GM06990 (cell line): ENCODE results near the gene MRPL21.

Experiments used
- DNase-seq: peaks from one replicate; pipeline ENCODE4 v3.0.0-alpha.2; 2011; ENCODE audit not compliant: insufficient read length; ENCODE audit errors: extremely low read depth
- H3K27me3 ChIP-seq: replicated peaks from 2 replicates; pipeline ENCODE4 v1.6.0; 2011; ENCODE audit warnings: low read length; ENCODE audit not compliant: control insufficient read depth, insufficient read depth
- H3K36me3 ChIP-seq: 2 replicates; pipeline ENCODE4 v1.5.1; 2011; ENCODE audit warnings: low read length; ENCODE audit not compliant: control insufficient read depth, insufficient read depth
- H3K4me3 ChIP-seq: replicated peaks from 2 replicates; pipeline ENCODE4 v1.5.1; 2011; ENCODE audit warnings: low read depth, mild to moderate bottlenecking, control low read depth, low read length
- TF ChIP-seq, protein P1 (sequence below): IDR thresholded peaks from 2 replicates; pipeline ENCODE4 v1.5.1; 2011; ENCODE audit warnings: low read length, control low read depth, mild to moderate bottlenecking, inconsistent platforms; ENCODE audit not compliant: insufficient read depth, poor library complexity, severe bottlenecking

MRPL21 gene

DNA sequence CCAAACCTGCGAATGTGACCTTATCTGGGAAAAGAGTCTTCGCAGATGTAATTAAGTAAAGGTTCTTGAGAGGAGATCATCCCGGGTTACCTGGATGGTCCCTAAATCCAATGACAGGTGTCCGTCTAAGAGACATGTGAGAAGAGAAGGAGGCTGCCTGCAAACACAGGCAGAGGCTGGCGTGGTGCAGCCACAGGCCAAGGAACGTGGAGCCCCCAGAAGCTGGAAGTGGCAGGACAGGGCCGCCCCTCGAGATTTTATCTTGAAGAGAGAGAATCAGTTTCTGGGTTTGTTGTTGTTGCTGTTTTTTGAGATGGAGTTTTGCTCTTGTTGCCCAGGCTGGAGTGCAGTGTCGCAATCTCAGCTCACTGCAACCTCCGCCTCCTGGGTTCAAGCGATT lies 43.5 kb upstream of the MRPL21 start:
- Histone ChIP-seq H3K36me3 (no peaks in the 10 kb centered on the region), H3K4me3 (no peak overlapping the region), H3K27me3 (no peaks in the 10 kb centered on the region)
- TF ChIP-seq, protein P1, sequence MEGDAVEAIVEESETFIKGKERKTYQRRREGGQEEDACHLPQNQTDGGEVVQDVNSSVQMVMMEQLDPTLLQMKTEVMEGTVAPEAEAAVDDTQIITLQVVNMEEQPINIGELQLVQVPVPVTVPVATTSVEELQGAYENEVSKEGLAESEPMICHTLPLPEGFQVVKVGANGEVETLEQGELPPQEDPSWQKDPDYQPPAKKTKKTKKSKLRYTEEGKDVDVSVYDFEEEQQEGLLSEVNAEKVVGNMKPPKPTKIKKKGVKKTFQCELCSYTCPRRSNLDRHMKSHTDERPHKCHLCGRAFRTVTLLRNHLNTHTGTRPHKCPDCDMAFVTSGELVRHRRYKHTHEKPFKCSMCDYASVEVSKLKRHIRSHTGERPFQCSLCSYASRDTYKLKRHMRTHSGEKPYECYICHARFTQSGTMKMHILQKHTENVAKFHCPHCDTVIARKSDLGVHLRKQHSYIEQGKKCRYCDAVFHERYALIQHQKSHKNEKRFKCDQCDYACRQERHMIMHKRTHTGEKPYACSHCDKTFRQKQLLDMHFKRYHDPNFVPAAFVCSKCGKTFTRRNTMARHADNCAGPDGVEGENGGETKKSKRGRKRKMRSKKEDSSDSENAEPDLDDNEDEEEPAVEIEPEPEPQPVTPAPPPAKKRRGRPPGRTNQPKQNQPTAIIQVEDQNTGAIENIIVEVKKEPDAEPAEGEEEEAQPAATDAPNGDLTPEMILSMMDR = no peak
- no peak for DNase-seq

DNA sequence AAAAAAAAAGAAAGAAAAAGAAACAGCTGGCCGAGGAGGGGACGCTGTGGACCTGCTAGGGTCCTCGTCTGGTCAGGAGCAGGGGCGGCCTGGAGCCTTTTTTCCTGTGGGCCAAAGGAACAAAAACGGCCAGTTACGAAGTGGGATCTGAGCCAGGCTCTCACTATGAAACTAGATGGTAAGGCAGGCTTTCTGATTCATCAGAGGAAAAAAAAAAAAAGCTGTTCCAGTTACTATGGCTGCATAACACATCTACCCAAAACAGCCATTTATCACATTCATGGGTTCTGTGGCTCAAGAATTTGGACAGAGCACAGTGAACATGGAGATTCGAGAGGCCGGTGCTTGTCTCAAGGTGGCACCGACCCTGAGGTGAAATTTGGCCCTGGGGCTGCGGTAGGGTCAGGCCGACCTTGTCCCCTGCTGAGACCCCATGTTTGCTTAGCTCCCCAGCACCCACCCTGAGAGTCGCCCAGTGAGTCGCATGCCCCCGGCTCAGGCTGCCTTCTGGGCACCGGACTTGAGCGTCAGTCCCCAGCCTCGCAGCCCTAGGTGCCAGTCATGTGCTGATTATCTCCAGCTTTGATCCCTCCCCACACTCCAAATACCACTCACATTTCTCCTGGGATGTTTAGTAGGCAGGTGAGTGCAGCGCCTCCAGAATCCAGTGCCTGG lies 42.9 kb upstream of the MRPL21 start:
- TF ChIP-seq, protein P1 = no peak
- H3K27me3 ChIP-seq = no peaks in the 10 kb centered on the region
- no peaks in the 10 kb centered on the region for H3K36me3 ChIP-seq
- no peak for DNase-seq
- H3K4me3 ChIP-seq = no peak overlapping the region

DNA sequence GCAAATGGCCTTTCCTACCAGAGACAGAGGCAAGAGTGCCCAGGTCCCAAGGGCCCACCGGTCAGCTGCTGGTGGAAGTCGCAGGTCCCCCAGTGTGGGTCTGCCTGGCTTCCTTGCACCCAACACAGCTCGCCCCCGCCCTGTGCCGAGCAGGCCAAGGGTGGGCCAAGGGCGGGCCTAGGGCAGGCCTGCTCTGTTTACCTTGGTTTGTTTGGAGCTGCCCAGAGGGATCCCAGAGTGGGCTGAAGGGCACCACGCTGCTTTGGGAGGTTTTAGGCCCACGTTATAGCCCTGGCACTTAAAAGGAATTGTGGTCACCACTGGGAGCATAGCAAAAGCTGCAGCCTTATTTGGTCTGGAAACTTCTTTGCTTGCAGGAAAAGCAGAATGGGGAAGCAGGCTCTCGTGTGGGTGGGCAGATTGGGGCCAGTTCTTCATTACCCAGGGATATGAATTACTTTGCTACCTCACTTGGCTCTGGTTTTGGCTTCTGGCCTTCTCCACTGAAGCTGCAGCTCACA lies 39.2 kb upstream of the MRPL21 start:
- TF ChIP-seq, protein P1 = no peak
- Histone ChIP-seq H3K4me3 (no peak overlapping the region), H3K27me3 (no peaks in the 10 kb centered on the region), H3K36me3 (peaks cover 15% of the 10 kb centered on the region)
- DNase-seq = no peak

DNA sequence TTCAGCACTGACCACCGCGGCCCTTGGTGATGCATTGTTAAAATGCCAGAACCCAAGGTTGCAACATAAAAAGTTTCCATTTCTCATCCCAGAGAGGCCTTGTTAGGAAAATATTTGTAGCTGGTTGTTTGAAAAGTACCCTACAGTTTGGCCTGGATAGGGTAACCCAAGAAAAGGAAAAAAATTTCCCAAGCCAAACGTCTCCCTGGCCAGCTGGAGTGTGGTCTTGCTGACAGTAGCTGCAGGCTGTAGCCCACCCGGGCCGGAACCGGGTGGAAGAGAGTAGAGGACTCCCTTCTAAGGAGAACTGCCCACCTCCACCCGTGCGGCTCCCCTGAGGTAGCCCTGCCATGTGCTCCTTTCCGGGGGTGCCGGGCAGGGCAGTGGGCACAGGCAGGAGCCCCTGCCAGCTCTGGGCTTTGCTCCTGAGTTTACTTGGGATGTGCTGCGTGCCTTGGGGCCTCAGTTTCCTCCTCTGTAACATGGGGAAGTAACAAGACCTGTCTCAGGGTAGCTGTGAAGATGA lies 38.5 kb upstream of the MRPL21 start:
- Histone ChIP-seq H3K4me3 (no peak overlapping the region), H3K36me3 (peaks cover 20% of the 10 kb centered on the region), H3K27me3 (no peaks in the 10 kb centered on the region)
- TF ChIP-seq, protein P1 = no peak
- no peak for DNase-seq

DNA sequence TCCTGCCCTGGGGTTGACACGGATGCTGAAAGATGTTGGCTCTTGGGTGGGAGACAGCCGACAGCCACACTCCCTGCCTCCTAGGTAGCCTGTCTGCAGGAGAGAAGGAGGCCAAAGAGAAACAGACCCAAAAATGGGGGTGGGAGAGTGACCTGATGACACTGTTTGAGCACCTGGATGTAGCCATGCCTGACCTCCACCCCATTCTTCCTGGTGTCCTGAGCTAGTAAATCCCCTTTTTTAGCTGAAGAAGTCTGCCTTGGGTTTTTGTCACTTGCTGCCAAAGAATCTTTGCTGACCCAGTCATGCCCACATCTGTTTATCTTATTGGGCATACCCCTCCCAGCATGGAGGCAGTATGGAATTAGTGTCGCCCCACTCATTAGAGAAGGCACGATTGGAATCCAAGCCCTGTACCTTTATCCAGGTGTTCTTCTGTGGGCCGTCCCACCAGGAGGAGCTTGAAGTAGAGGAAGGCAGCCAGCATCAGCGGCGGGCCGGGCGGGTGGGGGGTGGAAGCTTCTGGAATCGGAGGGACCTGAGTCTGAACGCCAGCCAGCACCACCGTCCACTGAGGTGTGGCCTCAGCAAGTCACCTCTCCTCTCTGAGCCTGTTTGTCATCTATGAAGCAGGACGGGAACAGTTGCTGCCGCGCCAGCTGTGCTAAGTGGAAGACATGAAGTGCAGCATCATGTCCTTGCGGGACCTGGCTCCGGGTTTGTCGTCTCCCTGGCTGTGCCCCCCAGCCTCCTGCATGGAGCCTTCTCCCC lies 37.9 kb upstream of the MRPL21 start:
- TF ChIP-seq, protein P1 = no peak
- Histone ChIP-seq H3K4me3 (no peak overlapping the region), H3K27me3 (no peaks in the 10 kb centered on the region), H3K36me3 (peaks cover 25% of the 10 kb centered on the region)
- DNase-seq = no peak
